NCI-H2196 (cell line): ENCODE measurements around the gene TSEN2.

ENCODE experiments used
- DNase-seq: peaks from one replicate; lab custom pipeline; 2025; ENCODE audit not compliant: unreplicated experiment; lab: John Stamatoyannopoulos, UW

The TSEN2 gene

GRCh38 chr3:12582730-12583129 is 98.5 kb downstream of the TSEN2 start:
- no peak for DNase-seq
